GM12878 (cell line): ENCODE data around the gene CDK11A.
"Not testable (repeated sequence)": the region's sequence is repeated elsewhere in the genome, so short reads cannot be mapped to it uniquely, and the experiment has no call there.

Source experiments
- CTCF ChIP-seq, 3 experiments: IDR thresholded peaks in 2 of 3; conservative IDR thresholded peaks in 1 of 3; 2 replicates each; pipeline ENCODE4 v1.5.1; 2011; ENCODE audit warnings: low read depth in 3 of 3, low read length in 3 of 3, mild to moderate bottlenecking in 3 of 3, control low read depth in 2 of 3, moderate library complexity in 2 of 3, inconsistent platforms in 1 of 3, mixed read lengths in 1 of 3; ENCODE audit not compliant: control insufficient read depth in 2 of 3, insufficient read depth in 1 of 3; ENCODE audit errors: extremely low read depth in 1 of 3
- FOS ChIP-seq: IDR thresholded peaks from 3 replicates; pipeline ENCODE4 v1.6.1; 2011; ENCODE audit warnings: borderline replicate concordance; ENCODE audit not compliant: insufficient read length; ENCODE audit errors: extremely low read depth
- HCFC1 ChIP-seq: fragments of 150-350 bp; IDR thresholded peaks from 2 replicates; pipeline ENCODE4 v1.6.1; 2014; ENCODE audit warnings: low read length
- TF ChIP-seq, protein P1 (sequence below): IDR thresholded peaks from 2 replicates; pipeline ENCODE4 v1.6.1; 2012; ENCODE audit warnings: low read length, inconsistent platforms

DNA sequence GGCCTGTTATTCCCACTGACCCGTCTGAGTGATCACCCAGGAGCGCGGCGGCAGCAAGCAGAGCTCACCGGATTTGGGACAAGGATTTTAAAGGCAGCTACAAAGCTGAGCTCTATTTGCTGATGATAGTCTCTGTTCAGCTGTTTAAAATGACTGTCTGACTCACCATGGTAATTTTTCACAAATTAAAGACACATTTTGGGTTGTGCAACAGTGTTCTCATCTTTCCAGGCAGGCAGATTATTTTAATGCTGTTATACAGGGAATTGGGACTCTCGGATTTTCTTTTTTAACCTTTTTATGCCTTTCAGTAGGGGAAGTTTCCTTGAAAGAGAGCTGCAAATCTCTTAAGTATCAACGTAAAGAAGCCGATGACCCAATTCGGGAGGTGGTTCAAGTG is 61.8 kb downstream of the CDK11A start:
- TF ChIP-seq HCFC1; FOS; CTCF (IDR thresholded peaks at IDR 0.05 in 2 of 3, conservative IDR thresholded peaks at IDR 0.05 in 1 of 3; ENCODE audit: control insufficient read depth in 2 of 3, extremely low read depth in 1 of 3, insufficient read depth in 1 of 3, low read depth in 3 of 3, low read length in 3 of 3): not testable (repeated sequence)
- TF ChIP-seq, protein P1, sequence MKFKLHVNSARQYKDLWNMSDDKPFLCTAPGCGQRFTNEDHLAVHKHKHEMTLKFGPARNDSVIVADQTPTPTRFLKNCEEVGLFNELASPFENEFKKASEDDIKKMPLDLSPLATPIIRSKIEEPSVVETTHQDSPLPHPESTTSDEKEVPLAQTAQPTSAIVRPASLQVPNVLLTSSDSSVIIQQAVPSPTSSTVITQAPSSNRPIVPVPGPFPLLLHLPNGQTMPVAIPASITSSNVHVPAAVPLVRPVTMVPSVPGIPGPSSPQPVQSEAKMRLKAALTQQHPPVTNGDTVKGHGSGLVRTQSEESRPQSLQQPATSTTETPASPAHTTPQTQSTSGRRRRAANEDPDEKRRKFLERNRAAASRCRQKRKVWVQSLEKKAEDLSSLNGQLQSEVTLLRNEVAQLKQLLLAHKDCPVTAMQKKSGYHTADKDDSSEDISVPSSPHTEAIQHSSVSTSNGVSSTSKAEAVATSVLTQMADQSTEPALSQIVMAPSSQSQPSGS, result not testable (repeated sequence)
